HG03432 (cell line): ENCODE data around the gene AUP1.
"Not testable (repeated sequence)": the region's sequence is repeated elsewhere in the genome, so short reads cannot be mapped to it uniquely, and the experiment has no call there.

Experiments used
- ATAC-seq: cut with Tn5 transposase; IDR thresholded peaks from one replicate; pipeline ENCODE4 v1.9.1; 2021; ENCODE audit warnings: mild to moderate bottlenecking, moderate library complexity; ENCODE audit not compliant: unreplicated experiment

AUP1 gene

DNA sequence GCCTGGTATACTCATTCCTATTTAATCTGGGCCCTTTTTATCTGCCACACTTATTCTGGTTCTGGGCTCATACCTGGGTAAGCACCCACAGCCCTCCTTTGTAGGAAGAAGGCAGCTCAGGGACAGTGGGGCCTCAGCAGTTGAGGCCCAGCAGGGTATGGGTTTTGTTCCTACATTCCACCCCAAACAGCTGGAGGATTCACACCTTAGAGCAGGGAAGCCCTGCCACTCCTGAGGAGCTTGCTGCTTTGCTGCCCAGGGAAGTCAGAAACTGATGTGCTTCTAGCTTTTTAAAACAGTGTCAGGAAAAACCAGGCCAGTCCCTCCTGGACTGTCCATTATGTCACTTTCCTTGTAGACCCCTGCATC, 28.9 kb downstream of the AUP1 start:
- no peak for ATAC-seq

GRCh38 chr2:74499940-74500577, 29.4 kb downstream of the AUP1 start:
- no peak for ATAC-seq

DNA sequence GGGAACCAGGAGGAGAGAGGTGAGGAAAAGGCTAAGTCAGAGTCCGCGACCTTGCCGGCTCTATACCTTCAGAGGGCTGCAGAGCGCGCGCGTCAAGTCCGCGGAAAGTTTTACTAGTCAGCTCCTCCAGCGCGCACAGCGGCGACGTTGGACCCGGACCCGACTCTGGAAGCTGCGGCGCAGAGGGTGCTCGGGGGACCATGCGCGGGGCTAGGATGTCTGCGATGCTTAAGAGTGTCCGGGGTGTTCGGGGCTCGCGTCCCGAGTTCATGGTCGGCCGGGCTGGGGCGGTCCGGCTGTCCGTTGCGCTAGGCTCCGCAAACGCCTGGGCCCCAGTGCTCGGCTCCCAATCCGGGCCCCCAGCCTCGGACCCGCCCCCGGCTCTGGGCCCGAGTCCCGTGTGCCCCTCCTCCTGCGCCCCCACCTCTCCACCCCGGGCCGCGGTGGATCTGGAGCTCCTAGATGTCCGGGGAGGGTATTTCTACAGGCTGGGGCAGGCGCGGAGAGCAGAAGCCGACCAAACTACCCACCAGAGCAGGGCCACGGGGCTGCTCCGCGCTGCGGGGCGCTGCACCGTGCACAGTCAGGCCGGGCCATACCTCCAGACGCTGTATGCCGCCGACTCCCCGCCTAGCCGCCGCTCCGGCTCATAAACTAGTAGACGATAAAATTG, 30.1 kb downstream of the AUP1 start, which contains the start of gene LBX2:
LBX2 (minus strand) TSS at position 337 of the 673 bp plus-strand sequence; CDS start at position 271, 66 bp downstream.
- no peak for ATAC-seq

DNA sequence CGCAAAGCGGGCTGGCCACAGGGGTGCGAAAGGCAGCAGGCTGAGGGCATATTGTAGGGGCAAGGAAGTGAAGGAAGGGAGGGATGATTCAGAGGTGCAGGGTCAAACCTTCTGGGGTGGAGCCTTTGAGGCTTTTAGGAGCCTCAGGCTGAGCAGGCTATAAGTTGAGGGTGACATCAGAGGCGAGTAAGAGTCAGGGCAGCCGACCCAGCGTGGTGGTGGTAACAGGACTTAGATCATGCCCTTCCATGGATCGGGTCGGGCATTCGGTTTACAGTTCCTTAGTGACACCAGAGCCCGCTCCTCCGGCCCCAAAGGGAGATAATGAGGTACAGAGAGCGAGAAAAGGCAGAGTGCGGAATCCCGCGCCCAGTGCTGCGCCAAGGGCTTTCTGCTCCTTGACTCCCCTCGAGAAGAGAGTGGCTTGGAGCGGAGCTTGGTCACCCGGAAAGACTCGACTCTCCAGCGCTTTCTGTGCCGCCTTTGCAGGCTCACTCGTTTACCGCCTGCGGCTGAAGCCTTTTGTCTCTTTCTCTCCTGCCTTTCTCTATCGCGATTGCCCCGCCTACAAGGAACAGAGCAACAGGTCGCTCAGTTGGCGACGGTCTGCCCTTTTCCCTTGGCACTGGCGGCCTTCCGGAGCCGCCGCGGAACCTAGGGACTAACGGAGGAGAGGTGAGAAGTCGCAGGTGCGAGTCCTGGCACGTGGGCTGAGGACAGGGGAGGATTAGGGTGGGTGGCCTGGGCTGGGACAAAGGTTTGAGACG, 30.8 kb downstream of the AUP1 start:
- no peak for ATAC-seq

GRCh38 chr2:74497777-74498499, 31.6 kb downstream of the AUP1 start:
- peak; percentile 39 for ATAC-seq

- ATAC-seq = no peak
These were observed 32.3 kb downstream of the AUP1 start for GRCh38 chr2:74496997-74497776.

GRCh38 chr2:74495440-74495839, 34.1 kb downstream of the AUP1 start:
- no peak for ATAC-seq

DNA sequence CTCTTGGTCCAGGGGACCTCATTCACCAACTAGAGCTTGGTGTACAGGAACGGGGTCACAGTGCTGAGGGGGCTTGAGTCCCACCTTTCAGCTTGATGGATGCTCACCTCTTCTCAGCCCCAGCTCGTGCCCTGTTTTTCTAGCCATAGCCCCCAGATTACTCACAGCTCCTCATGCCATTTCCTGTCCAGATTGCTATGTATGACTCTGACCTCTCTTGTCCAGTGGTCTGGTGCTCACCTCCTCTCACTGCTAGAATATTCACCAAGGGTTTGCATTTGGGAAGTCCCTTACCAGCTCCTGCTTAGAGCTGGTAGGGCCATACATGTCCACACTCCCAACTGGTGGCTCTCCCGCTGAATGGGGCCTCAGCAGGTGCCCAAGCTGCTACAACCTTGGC, 36.0 kb downstream of the AUP1 start:
- ATAC-seq = no peak

DNA sequence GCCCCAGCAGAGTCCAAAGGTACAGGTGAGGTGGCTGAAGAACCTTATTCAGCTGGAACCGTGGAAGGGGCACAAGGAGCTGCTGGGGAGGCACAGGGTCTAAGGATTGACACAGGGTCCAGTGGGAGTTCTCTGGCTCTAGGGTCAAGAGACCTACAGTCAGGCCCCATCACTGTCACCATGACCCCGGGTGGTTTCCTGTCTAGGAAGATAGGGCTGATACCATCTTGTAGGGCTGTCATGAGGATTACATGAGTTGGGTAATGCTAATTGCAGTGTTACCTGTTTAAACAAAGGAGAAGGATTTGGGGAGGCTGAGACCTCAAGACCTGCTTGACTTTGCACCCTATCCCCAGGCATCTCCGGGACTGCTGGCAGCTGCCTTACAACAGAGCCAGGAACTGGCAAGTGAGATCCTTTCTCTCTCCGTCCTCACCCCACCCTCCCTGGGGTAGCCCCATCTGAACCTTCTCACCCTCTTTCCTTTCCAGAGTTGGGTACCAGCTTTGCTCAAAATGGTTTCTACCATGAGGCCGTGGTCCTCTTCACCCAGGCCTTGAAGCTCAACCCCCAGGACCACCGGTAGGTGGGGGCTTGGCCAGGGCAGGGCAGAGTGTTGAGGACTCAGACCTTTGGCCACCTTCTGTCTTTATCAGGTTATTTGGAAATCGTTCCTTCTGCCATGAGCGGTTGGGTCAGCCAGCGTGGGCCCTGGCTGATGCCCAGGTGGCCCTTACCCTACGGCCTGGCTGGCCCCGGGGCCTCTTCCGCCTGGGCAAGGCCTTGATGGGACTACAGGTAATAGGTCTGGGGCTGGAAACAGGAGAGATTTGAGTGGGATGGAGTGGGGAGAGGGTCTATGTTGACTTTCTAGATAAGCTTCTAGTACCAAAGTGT, 37.6 kb downstream of the AUP1 start:
- no peak for ATAC-seq

GRCh38 chr2:74489906-74490305, 39.6 kb downstream of the AUP1 start:
- no peak for ATAC-seq

GRCh38 chr2:74488643-74489481, 40.6 kb downstream of the AUP1 start:
- no peak for ATAC-seq

DNA sequence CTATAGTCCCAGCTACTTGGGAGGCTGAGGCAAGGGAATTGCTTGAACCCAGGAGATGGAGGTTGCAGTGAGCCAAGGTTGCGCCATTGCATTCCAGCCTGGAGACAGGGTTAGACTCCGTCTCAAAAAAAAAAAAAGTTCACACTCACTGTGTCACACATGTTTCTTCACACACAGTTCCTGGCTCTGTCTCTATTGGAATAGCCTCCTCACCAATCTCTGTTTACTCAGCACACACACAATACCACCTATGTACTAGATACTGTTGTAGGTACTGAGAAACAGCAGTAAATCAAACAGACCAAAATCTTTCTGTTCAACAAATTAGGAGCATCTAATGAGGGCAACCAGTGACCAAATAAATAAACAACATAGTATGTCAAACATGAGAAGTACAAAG, 43.4 kb downstream of the AUP1 start:
- no peak for ATAC-seq

DNA sequence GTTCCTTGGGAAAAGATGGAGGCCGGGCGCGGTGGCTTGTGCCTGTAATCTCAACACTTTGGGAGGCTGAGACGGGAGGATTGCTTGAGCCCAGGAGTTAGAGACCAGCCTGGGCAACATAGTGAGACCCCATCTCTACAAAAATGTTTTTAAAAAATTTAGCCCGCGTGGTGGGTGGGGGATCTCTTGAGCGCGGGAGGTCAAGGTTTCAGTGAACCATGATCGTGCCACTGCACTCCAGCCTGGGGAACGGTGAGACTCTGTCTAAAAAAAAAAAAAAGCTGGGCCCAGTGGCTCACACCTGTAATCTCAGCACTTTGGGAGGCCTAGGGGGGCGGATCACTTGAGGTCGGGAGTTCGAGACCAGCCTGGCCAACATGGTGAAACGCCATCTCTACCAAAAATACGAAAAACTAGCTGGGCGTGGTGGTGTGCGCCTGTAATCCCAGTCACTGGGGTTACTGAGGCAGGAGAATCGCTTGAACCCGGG, 45.8 kb downstream of the AUP1 start:
- ATAC-seq = not testable (repeated sequence)

DNA sequence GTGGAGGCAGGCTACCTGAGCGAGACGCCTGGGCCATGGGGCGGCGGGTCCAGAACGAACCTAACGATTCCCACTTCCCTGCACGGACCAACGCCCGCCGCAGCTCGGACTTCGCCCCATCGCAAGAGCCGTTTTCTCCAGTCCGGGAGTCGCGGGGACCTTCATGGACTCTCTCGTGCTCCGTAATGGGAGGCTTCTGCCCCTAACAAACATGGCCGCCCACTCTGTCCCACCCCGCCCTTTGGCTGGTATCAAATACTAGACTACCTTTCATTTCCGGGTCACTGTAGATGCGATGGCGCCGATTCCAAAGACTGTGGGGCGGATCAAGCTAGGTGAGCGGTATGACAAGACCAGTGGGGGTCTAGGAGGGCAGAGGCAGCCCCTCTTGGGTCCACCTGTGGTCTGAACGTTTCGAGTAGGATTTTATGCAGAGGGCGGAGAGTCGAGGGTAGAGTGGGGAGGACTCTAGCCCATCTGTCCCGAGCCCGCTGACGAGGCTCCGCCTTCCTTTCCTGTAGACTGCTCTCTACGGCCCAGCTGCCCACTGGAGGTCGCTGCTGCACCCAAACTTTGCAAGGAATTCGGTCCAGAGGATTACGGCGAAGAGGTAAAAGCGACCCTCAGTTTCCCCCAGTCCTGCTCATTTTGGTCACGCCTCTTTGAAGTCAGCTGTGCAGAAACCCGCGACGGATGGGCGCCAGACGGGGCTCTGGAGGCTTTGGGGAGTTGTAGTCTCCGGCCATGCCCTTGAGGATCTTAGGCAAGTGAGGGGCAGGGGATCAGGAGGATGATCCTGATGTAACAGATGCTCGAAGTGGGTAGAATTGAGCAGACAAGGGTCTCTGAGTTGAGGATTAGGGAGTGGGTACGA, 46.5 kb downstream of the AUP1 start, which contains the start of the genes CCDC142 and TTC31:
CCDC142 (minus strand) TSS at position 198 of the 874 bp plus-strand sequence; CDS start at position 37, 161 bp downstream.
TTC31 (plus strand) TSS at position 281 of the 874 bp plus-strand sequence; CDS start at position 296, 15 bp downstream.
- peak; percentile 93 for ATAC-seq

- ATAC-seq = peak; percentile 42
These were observed 47.3 kb downstream of the AUP1 start for GRCh38 chr2:74481961-74482800.

- no peak for ATAC-seq
These were observed 48.1 kb downstream of the AUP1 start for GRCh38 chr2:74481431-74481830.
